ENCODE results near the gene NRG4.

NRG4 gene

GRCh38 chr15:76003364-76003763, 8.9 kb downstream of the NRG4 start:
- H3K4me2 ChIP-seq (ENCODE audit: low read depth, low read length), result no peak overlapping the region
- H4K20me1 ChIP-seq (ENCODE audit: insufficient read depth, low read length), result no peaks in the 10 kb centered on the region
- TF ChIP-seq CTCF (IDR thresholded peaks at IDR 0.05; ENCODE audit: low read length) (no peak), EZH2 (optimal IDR thresholded peaks at IDR 0.05; ENCODE audit: low read depth, low read length) (no peak), EZH2phosphoT487 (IDR thresholded peaks at IDR 0.05; ENCODE audit: low read length) (no peak)
- no peaks in the 10 kb centered on the region for H3F3A ChIP-seq (ENCODE audit: insufficient read depth, low read length)
- no peaks in the 10 kb centered on the region for H3K9me3 ChIP-seq (replicated peaks; ENCODE audit: insufficient read depth, low read length)
- no peak for DNase-seq
- H3K27me3 ChIP-seq (replicated peaks; ENCODE audit: insufficient read depth, low read length), result no peaks in the 10 kb centered on the region
- H3K27ac ChIP-seq (ENCODE audit: low read length), result no peak overlapping the region
- no peak overlapping the region for H3K4me3 ChIP-seq (ENCODE audit: low read length)
- no peaks in the 10 kb centered on the region for H3K36me3 ChIP-seq (replicated peaks; ENCODE audit: insufficient read depth, low read length)
- no peaks in the 10 kb centered on the region for H3K9me2 ChIP-seq (replicated peaks; ENCODE audit: insufficient read depth, low read length)
- no peak overlapping the region for H2AFZ ChIP-seq (ENCODE audit: low read length)
- H3K4me1 ChIP-seq (ENCODE audit: low read length), result no peaks in the 10 kb centered on the region
- H3K9ac ChIP-seq (ENCODE audit: low read length), result no peak overlapping the region
- no peaks in the 10 kb centered on the region for H3K79me2 ChIP-seq (ENCODE audit: low read length)

GRCh38 chr15:75995611-75996010, 16.6 kb downstream of the NRG4 start:
- no peaks in the 10 kb centered on the region for H3K9me2 ChIP-seq (replicated peaks; ENCODE audit: insufficient read depth, low read length)
- H3K9me3 ChIP-seq (replicated peaks; ENCODE audit: insufficient read depth, low read length), result no peaks in the 10 kb centered on the region
- no peak overlapping the region for H3K9ac ChIP-seq (ENCODE audit: low read length)
- no peak overlapping the region for H2AFZ ChIP-seq (ENCODE audit: low read length)
- no peak overlapping the region for H3K27ac ChIP-seq (ENCODE audit: low read length)
- H3K4me1 ChIP-seq (ENCODE audit: low read length), result no peaks in the 10 kb centered on the region
- H4K20me1 ChIP-seq (ENCODE audit: insufficient read depth, low read length), result no peaks in the 10 kb centered on the region
- DNase-seq, result no peak
- H3K36me3 ChIP-seq (replicated peaks; ENCODE audit: insufficient read depth, low read length), result no peaks in the 10 kb centered on the region
- no peak overlapping the region for H3K4me2 ChIP-seq (ENCODE audit: low read depth, low read length)
- H3K79me2 ChIP-seq (ENCODE audit: low read length), result no peaks in the 10 kb centered on the region
- TF ChIP-seq EZH2 (optimal IDR thresholded peaks at IDR 0.05; ENCODE audit: low read depth, low read length) (no peak), EZH2phosphoT487 (IDR thresholded peaks at IDR 0.05; ENCODE audit: low read length) (no peak), CTCF (IDR thresholded peaks at IDR 0.05; ENCODE audit: low read length) (no peak)
- H3F3A ChIP-seq (ENCODE audit: insufficient read depth, low read length), result no peaks in the 10 kb centered on the region
- no peaks in the 10 kb centered on the region for H3K27me3 ChIP-seq (replicated peaks; ENCODE audit: insufficient read depth, low read length)
- no peak overlapping the region for H3K4me3 ChIP-seq (ENCODE audit: low read length)

- H3K9me2 ChIP-seq (replicated peaks; ENCODE audit: insufficient read depth, low read length), result no peaks in the 10 kb centered on the region
- H3K79me2 ChIP-seq (ENCODE audit: low read length), result no peaks in the 10 kb centered on the region
- no peaks in the 10 kb centered on the region for H3K36me3 ChIP-seq (replicated peaks; ENCODE audit: insufficient read depth, low read length)
- H2AFZ ChIP-seq (ENCODE audit: low read length), result no peak overlapping the region
- H3K4me1 ChIP-seq (ENCODE audit: low read length), result no peaks in the 10 kb centered on the region
- no peak for DNase-seq
- TF ChIP-seq CTCF (IDR thresholded peaks at IDR 0.05; ENCODE audit: low read length) (no peak), EZH2 (optimal IDR thresholded peaks at IDR 0.05; ENCODE audit: low read depth, low read length) (no peak), EZH2phosphoT487 (IDR thresholded peaks at IDR 0.05; ENCODE audit: low read length) (no peak)
- no peaks in the 10 kb centered on the region for H3K27me3 ChIP-seq (replicated peaks; ENCODE audit: insufficient read depth, low read length)
- no peak overlapping the region for H3K9ac ChIP-seq (ENCODE audit: low read length)
- no peaks in the 10 kb centered on the region for H3K9me3 ChIP-seq (replicated peaks; ENCODE audit: insufficient read depth, low read length)
- no peak overlapping the region for H3K4me2 ChIP-seq (ENCODE audit: low read depth, low read length)
- H4K20me1 ChIP-seq (ENCODE audit: insufficient read depth, low read length), result no peaks in the 10 kb centered on the region
- no peak overlapping the region for H3K27ac ChIP-seq (ENCODE audit: low read length)
- H3F3A ChIP-seq (ENCODE audit: insufficient read depth, low read length), result no peaks in the 10 kb centered on the region
- H3K4me3 ChIP-seq (ENCODE audit: low read length), result no peak overlapping the region
Observed at GRCh38 chr15:75994220-75994619, 18.0 kb downstream of the NRG4 start.
